ENCODE data around the gene TRIM44.
"Not testable (repeated sequence)": the region's sequence is repeated elsewhere in the genome, so short reads cannot be mapped to it uniquely, and the experiment has no call there.

Gene TRIM44

DNA sequence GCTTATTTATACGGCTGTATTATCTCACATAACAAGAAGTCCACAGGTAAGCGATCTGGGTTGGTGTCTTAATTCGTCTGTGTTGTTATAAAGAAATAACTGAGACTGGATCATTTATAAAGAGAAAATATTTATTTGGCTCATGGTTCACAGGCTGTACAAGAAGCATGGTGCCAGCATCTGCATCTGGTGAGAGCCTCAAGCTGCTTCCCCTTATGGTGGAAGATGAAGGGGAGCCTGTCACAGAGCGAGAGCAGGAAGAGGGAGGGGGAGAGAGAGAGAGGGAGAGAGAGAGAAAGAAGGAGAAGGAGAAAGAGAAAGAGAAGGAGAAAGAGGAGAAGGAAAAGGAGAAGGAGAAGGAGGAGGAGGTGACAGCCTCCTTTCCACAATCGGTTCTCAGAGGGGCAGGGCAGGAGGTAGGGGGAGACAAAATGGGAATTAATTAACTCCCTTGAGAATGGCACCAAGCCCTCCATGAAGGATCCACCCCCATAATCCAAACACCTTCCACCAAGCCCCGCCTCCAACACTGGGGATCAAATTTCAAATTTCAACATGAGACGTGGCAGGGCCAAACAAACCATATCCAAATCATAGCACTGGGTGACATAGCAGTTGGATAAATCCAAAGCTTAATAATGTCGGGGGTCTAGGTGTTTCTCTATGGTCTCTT lies 15.0 kb upstream of the TRIM44 start:
- TF ChIP-seq, protein P1, sequence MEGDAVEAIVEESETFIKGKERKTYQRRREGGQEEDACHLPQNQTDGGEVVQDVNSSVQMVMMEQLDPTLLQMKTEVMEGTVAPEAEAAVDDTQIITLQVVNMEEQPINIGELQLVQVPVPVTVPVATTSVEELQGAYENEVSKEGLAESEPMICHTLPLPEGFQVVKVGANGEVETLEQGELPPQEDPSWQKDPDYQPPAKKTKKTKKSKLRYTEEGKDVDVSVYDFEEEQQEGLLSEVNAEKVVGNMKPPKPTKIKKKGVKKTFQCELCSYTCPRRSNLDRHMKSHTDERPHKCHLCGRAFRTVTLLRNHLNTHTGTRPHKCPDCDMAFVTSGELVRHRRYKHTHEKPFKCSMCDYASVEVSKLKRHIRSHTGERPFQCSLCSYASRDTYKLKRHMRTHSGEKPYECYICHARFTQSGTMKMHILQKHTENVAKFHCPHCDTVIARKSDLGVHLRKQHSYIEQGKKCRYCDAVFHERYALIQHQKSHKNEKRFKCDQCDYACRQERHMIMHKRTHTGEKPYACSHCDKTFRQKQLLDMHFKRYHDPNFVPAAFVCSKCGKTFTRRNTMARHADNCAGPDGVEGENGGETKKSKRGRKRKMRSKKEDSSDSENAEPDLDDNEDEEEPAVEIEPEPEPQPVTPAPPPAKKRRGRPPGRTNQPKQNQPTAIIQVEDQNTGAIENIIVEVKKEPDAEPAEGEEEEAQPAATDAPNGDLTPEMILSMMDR (IDR thresholded peaks at IDR 0.05; ENCODE audit: extremely low read depth, insufficient read depth, missing control alignments): no peak
- DNase-seq (ENCODE audit: low spot score): no peak

DNA sequence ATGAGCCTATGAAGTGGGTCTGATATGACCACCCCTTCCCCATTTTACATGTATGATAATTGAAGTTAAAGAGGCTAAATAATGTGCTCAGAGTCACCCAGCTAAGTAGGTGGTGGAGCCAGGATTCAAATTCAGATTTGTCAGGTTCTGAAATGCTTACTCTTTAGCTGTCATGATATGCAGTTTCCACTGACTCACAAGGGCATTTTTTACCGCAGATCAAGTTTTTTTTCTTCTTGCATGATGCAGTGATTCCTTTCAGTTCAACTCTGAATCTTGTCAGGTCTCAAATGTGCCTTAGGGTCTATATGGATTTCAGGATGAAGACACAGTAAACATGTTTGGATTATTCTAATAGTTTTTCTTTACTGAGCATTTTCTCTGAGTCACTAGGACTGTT lies 12.6 kb upstream of the TRIM44 start:
- in situ Hi-C loops (cut with MboI; ENCODE audit: low pct_unique_long_range_greater_than_20kb, low sequenced_read_pairs, unreplicated experiment): no loop called here
- TF ChIP-seq, protein P1 (IDR thresholded peaks at IDR 0.05; ENCODE audit: extremely low read depth, insufficient read depth, missing control alignments): no peak
- no peak for DNase-seq (ENCODE audit: low spot score)

More for the DNA sequence above, 15.0 kb upstream of the TRIM44 start:
- in situ Hi-C loops (cut with MboI; ENCODE audit: low pct_unique_long_range_greater_than_20kb, low sequenced_read_pairs, unreplicated experiment): no loop called here

DNA sequence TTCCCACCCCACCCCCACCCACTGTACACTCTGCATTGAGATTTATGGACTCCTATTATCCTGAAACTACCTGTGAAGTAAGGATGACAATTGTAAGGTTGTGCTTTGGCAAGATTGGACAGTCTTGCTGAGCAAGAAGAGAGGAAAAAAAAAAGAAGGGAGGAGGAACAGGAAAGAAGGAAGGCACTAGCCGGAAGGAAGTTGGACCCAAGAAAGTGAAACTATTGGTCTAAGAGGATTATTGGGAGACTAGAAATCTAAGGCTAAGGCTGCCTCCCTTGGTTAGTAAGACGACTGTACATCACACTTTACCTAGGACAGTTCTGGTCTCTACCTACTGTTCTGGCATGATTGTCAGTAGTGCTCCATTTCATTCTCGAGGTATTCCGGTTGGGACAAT lies 12.1 kb upstream of the TRIM44 start:
- in situ Hi-C loops (cut with MboI; ENCODE audit: low pct_unique_long_range_greater_than_20kb, low sequenced_read_pairs, unreplicated experiment): no loop called here
- no peak for DNase-seq (ENCODE audit: low spot score)
- TF ChIP-seq, protein P1 (IDR thresholded peaks at IDR 0.05; ENCODE audit: extremely low read depth, insufficient read depth, missing control alignments): no peak

DNA sequence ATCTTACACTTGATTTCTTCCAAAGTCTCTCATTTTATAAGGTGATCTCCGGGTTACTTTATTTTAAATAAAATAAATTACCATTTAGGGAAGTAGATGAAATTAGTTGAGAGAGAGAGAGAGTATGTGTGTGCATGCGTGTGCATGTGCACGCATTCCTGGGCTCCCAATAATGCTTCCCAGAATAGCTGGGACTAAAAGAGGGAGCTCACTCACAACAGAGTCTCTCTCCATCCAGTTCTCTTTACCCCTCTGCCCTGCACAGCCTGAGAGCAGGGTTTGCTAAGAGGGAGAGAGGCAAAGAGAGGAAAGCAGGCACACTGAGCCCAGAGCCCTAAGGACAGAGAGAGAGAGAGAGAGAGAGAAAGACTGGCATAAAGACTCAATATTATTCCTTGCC lies 11.3 kb upstream of the TRIM44 start:
- TF ChIP-seq, protein P1 (IDR thresholded peaks at IDR 0.05; ENCODE audit: extremely low read depth, insufficient read depth, missing control alignments): no peak
- in situ Hi-C loops (cut with MboI; ENCODE audit: low pct_unique_long_range_greater_than_20kb, low sequenced_read_pairs, unreplicated experiment): no loop called here
- no peak for DNase-seq (ENCODE audit: low spot score)

DNA sequence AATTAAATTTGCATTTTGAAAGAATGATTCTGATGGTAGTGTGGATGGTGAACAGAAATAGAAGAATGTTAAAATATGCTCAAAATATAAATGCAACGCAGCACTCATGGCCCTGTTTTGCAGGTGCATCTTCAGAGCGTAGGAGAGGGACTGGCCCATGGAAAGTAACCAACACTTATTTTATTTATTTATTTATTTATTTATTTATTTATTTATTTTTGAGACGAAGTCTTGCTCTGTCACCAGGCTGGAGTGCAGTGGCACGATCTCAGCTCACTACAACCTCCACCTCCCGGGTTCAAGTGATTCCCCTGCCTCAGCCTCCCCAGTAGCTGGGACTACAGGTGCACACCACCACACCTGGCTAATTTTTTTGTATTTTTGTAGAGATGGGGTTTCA lies 9.8 kb upstream of the TRIM44 start:
- DNase-seq (ENCODE audit: low spot score); in situ Hi-C loops (cut with MboI; ENCODE audit: low pct_unique_long_range_greater_than_20kb, low sequenced_read_pairs, unreplicated experiment): not testable (repeated sequence)

DNA sequence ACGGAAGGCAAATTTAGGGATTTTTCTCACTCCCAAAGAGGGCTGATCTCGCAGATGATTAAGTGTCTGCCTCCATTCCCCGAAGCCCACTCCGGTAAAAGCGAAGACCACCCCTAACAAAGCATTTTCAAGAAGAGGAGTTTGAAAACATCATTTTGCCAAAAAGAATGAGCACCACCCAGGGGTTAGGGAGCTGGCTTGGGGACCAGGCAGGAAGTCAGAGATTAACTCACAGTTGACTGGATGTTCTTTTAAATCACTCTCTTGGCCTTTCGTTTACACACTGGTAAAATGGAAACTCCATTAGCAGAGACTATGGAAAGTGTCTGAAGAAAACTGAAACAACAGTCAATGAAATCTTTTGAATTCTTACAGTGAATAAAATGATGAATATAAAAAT lies 7.9 kb upstream of the TRIM44 start:
- no peak for DNase-seq (ENCODE audit: low spot score)
- TF ChIP-seq, protein P1 (IDR thresholded peaks at IDR 0.05; ENCODE audit: extremely low read depth, insufficient read depth, missing control alignments): no peak
- in situ Hi-C loops (cut with MboI; ENCODE audit: low pct_unique_long_range_greater_than_20kb, low sequenced_read_pairs, unreplicated experiment): no loop called here

DNA sequence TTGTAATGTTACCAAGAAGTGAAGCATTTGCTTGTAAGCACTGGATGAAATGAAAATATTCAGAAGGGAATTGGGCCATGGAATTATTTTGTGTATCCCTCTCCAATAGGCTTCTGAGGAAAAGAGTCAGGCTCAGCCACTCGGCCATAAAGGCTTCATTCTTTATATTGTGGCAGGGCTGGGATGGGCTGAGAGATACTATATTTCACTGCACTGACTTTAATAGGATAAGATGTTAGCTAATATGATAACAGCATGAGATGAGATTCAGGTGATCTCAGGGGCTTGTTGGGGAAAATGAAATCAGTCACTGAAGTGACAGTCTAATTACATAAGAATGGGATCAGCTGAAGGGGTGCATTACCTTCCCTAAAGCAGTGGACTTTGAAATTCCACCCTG lies 7.3 kb upstream of the TRIM44 start:
- in situ Hi-C loops (cut with MboI; ENCODE audit: low pct_unique_long_range_greater_than_20kb, low sequenced_read_pairs, unreplicated experiment): no loop called here
- TF ChIP-seq, protein P1 (IDR thresholded peaks at IDR 0.05; ENCODE audit: extremely low read depth, insufficient read depth, missing control alignments): no peak
- no peak for DNase-seq (ENCODE audit: low spot score)

Measured in GM13977 (cell line).